Nucleus accumbens (tissue), 56 donors: ENCODE data around the gene ENDOU.

Source experiments
- DNase-seq, 56 donors: peaks; one replicate each; lab custom pipeline; 2025; lab: John Stamatoyannopoulos, UW

Gene ENDOU

GRCh38 chr12:47725091-47725772, at the start of gene ENDOU:
TSS of gene ENDOU (minus strand) at chr12:47725490. CDS start at chr12:47725413, 77 bp downstream.
- no peak for DNase-seq

GRCh38 chr12:47774663-47775062, 49.4 kb upstream of the ENDOU start:
- peak in 8 of 56 donors; percentile 10 to 50 (median 25) for DNase-seq

GRCh38 chr12:47773858-47774580, 48.7 kb upstream of the ENDOU start:
- DNase-seq = peak in 6 of 56 donors; percentile 29 to 64 (median 40)

GRCh38 chr12:47773062-47773857, 48.0 kb upstream of the ENDOU start, which contains the start of gene SLC48A1:
TSS of gene SLC48A1 (plus strand) at chr12:47773238. CDS start at chr12:47773305, 67 bp downstream.
- DNase-seq = peak in 51 of 56 donors; percentile 21 to 81 (median 63)

- DNase-seq = no peak
Observed at GRCh38 chr12:47772738-47773061, 47.4 kb upstream of the ENDOU start.

GRCh38 chr12:47772094-47772660, 46.9 kb upstream of the ENDOU start:
- peak in 9 of 56 donors; percentile 6 to 41 (median 27) for DNase-seq

GRCh38 chr12:47771304-47771703, 46.0 kb upstream of the ENDOU start:
- no peak for DNase-seq

GRCh38 chr12:47770086-47770726, 44.9 kb upstream of the ENDOU start:
- no peak for DNase-seq

GRCh38 chr12:47769234-47770085, 44.2 kb upstream of the ENDOU start:
- DNase-seq = no peak

- no peak for DNase-seq
Observed at GRCh38 chr12:47768323-47768811, 43.1 kb upstream of the ENDOU start.

GRCh38 chr12:47767216-47767724, 42.0 kb upstream of the ENDOU start:
- DNase-seq = peak in 27 of 56 donors; percentile 10 to 60 (median 32)

- DNase-seq = no peak
Observed at GRCh38 chr12:47766502-47767215, 41.4 kb upstream of the ENDOU start.

- no peak for DNase-seq
Observed at GRCh38 chr12:47763481-47764346, 38.4 kb upstream of the ENDOU start.

- DNase-seq = no peak
Observed at GRCh38 chr12:47762850-47763465, 37.7 kb upstream of the ENDOU start.

GRCh38 chr12:47758834-47759690, 33.8 kb upstream of the ENDOU start, which contains the start of gene RAPGEF3:
TSS of gene RAPGEF3 (minus strand) at chr12:47758880. CDS start at chr12:47758556, 324 bp downstream.
- DNase-seq = peak in 54 of 56 donors; percentile 56 to 98 (median 92)

- DNase-seq = peak in 1 of 56 donors; percentile 70
Observed at GRCh38 chr12:47758584-47758833, 33.2 kb upstream of the ENDOU start.
